A549 (cell line): ENCODE results near the gene SFTPA2. TPM values are rescaled to one million over a fixed set of nuclear protein-coding genes. Genes with fewer than 3 reads are reported as not detected.
A peak's percentile ranks its signal among the peaks of the same experiment; 100 is the strongest.
"Not testable (repeated sequence)": the region's sequence is repeated elsewhere in the genome, so short reads cannot be mapped to it uniquely, and the experiment has no call there.

Source experiments
- ATAC-seq, 2 experiments: fragments of 200-7000 bp in 1 of 2; fragments of >200 bp in 1 of 2; cut with Nextera tagmentation in 1 of 2; cut with Tn5 transposase in 1 of 2; 3 replicates each; pipeline versions ENCODE4 v1.8.0 to v1.9.1; 2018 to 2020; ENCODE audit warnings: mild to moderate bottlenecking in 1 of 2, moderate library complexity in 1 of 2
- CTCF ChIA-PET: fragments of 300-600 bp; sonication (Branson Sonifier 250); formaldehyde crosslinking; extraction: SDS; loops from one replicate; lab custom pipeline; 2021; ENCODE audit warnings: antibody characterized with exemption, inconsistent platforms; lab: Yijun Ruan, JAX
- POLR2A ChIA-PET: fragments of 350-600 bp; formaldehyde crosslinking; extraction: SDS; loops from one replicate; lab custom pipeline; 2021; ENCODE audit warnings: antibody characterized with exemption, inconsistent platforms; lab: Yijun Ruan, JAX
- DNase-seq, 2 experiments: peaks; one replicate each; pipeline versions ENCODE4 v3.0.0 to v3.0.0-alpha.2; 2011 to 2016; ENCODE audit warnings: low read depth in 1 of 2, low spot score in 1 of 2
- FAIRE-seq: peaks from 2 replicates; lab custom pipeline; 2011; peaks lifted over from hg19 to GRCh38; lab: Jason Lieb, UNC
- H3K27ac ChIP-seq, 2 experiments: fragments of >200 bp; sonication (Bioruptor Twin); formaldehyde crosslinking; 3 replicates each; pipeline ENCODE4 v1.5.1; 2016 to 2017
- H3K4me1 ChIP-seq: fragments of >200 bp; sonication (Bioruptor Twin); formaldehyde crosslinking; 3 replicates; pipeline ENCODE4 v1.6.1; 2016
- H3K4me2 ChIP-seq: fragments of >200 bp; sonication (Bioruptor Twin); formaldehyde crosslinking; 3 replicates; pipeline ENCODE4 v1.6.1; 2016
- H3K4me3 ChIP-seq: fragments of >200 bp; sonication (Bioruptor Twin); formaldehyde crosslinking; 3 replicates; pipeline ENCODE4 v1.5.1; 2016
- H3K9me3 ChIP-seq: fragments of >200 bp; sonication (Bioruptor Twin); formaldehyde crosslinking; 3 replicates; pipeline ENCODE4 v1.6.1; 2016
- CHD4 ChIP-seq: fragments of 200-600 bp; sonication (generic); IDR thresholded peaks from 2 replicates; pipeline ENCODE4 v1.6.1; 2016; ENCODE audit warnings: antibody characterized with exemption, mild to moderate bottlenecking, borderline replicate concordance
- CTCF ChIP-seq: fragments of >200 bp; sonication (Bioruptor Twin); formaldehyde crosslinking; IDR thresholded peaks from 3 replicates; pipeline ENCODE4 v1.5.1; 2016
- E2F6 ChIP-seq: IDR thresholded peaks from 2 replicates; pipeline ENCODE4 v1.6.1; 2012; ENCODE audit warnings: low read depth, borderline replicate concordance
- FOXS1 ChIP-seq: fragments of 250-450 bp; sonication (Bioruptor Pico); IDR thresholded peaks from 2 replicates; pipeline ENCODE4 v1.5.0; 2020; ENCODE audit warnings: mild to moderate bottlenecking, moderate library complexity
- HDAC2 ChIP-seq: fragments of 200-600 bp; sonication (generic); IDR thresholded peaks from 2 replicates; pipeline ENCODE4 v1.6.1; 2016
- HOXB13 ChIP-seq: fragments of 250-450 bp; sonication (Bioruptor Pico); IDR thresholded peaks from 2 replicates; pipeline ENCODE4 v1.5.0; 2020; ENCODE audit warnings: low read depth, mild to moderate bottlenecking, moderate library complexity
- JUNB ChIP-seq: fragments of >200 bp; sonication (Bioruptor Twin); formaldehyde crosslinking; IDR thresholded peaks from 2 replicates; pipeline ENCODE4 v1.6.1; 2016
- KDM5A ChIP-seq: fragments of 200-600 bp; sonication (generic); IDR thresholded peaks from 2 replicates; pipeline ENCODE4 v1.6.1; 2016; ENCODE audit warnings: antibody characterized with exemption, mild to moderate bottlenecking
- PHF8 ChIP-seq: fragments of 200-600 bp; sonication (generic); IDR thresholded peaks from 2 replicates; pipeline ENCODE4 v1.6.1; 2016; ENCODE audit warnings: low read depth, mild to moderate bottlenecking, antibody characterized with exemption, moderate library complexity, borderline replicate concordance
- RAD21 ChIP-seq, 2 experiments: fragments of >200 bp in 1 of 2; sonication (Bioruptor Twin) in 1 of 2; formaldehyde crosslinking in 1 of 2; IDR thresholded peaks in 1 of 2; conservative IDR thresholded peaks in 1 of 2; 2 replicates in 1 of 2; 3 replicates in 1 of 2; pipeline ENCODE4 v1.6.1; 2012 to 2018; ENCODE audit warnings: inconsistent platforms in 1 of 2
- RFX5 ChIP-seq: fragments of 450-650 bp; IDR thresholded peaks from 2 replicates; pipeline ENCODE4 v1.7.1; 2014; ENCODE audit warnings: antibody characterized with exemption, mild to moderate bottlenecking, moderate library complexity
- WGBS: methylation state at CpG from one replicate; pipeline ENCODE4 v1.1.6; 2017; ENCODE audit errors: missing lambda C conversion rate; 5-methylcytosine and 5-hydroxymethylcytosine counted together
- polyA plus RNA-seq, 4 experiments: library from polyadenylated mRNA; depleted of rRNA in 3 of 4; stranded (reverse); fragments of >200 nt; fragmentation: RNase III in 1 of 4; extraction: RNeasy Plus Mini Kit Qiagen cat#74134 plus additional on column Dnase treatment in 1 of 4; gene quantifications; 2 replicates in 3 of 4; 3 replicates in 1 of 4; pipeline ENCODE4 v1.2.3, GENCODE V29; 2011 to 2017
- TF ChIP-seq, protein P1 (sequence below): IDR thresholded peaks from 2 replicates; pipeline ENCODE4 v1.6.1; 2012
- TF ChIP-seq, protein P2 (sequence below): fragments of 200-600 bp; sonication (generic); IDR thresholded peaks from 2 replicates; pipeline ENCODE4 v1.6.1; 2016; ENCODE audit warnings: antibody characterized with exemption, mild to moderate bottlenecking, moderate library complexity

SFTPA2 gene
- polyA plus RNA-seq, 2 of the 4 experiments (the other 2 are of a cell fraction): not detected

DNA sequence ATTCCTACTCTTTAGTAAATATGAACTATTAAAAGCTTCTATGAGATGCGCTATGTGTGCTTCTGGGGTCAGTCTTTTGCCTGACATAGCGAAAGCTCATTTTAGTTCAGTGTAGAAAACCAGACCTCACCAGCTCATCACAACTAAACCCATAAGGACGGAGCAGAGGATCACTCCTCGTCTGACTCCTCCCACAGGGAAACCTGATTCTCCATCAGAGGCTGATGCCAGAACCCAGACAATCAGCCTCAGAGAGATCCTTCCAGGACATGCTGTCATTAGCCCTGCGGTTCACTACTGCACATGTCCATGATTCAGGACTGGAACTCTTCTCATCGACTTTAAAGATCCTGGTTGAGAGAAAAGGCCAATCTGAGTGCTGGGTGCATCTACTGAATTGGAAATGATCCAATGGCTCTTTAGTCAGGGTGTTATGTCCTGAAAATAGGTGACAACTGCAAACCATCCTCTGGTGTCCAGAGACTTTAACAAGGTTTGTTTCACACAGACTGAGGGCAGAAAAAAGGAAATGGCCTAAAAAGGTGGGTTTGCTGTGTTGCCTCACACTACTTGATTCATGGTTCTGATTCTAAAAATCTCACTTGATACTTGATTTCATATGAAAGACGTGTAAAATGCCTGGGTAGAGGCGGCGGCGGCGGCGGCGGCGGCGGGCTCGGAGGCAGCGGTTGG, 48.2 kb downstream of the SFTPA2 start, which contains the start of gene EIF5AL1:
Gene EIF5AL1 (plus strand): TSS at position 643 of the 693 bp plus-strand sequence. CDS start 117 bp downstream, outside the sequence.
- 75% methylated on average over 16 of the region's 17 CpGs for WGBS
- CTCF ChIA-PET, H3K27ac ChIP-seq, DNase-seq, POLR2A ChIA-PET, H3K4me2 ChIP-seq, FAIRE-seq, H3K9me3 ChIP-seq, H3K4me1 ChIP-seq, H3K4me3 ChIP-seq, ATAC-seq: not testable (repeated sequence)

GRCh38 chr10:79509934-79510508, 50.2 kb downstream of the SFTPA2 start:
- H3K27ac ChIP-seq, H3K4me1 ChIP-seq, H3K9me3 ChIP-seq, DNase-seq, H3K4me2 ChIP-seq, CTCF ChIA-PET, POLR2A ChIA-PET, H3K4me3 ChIP-seq, FAIRE-seq: not testable (repeated sequence)
- WGBS: 53% methylated on average over 4 of the region's 5 CpGs
- ATAC-seq: peak in 1 of 2 experiments; percentile 49; a peak in 3 of 6 replicates

DNA sequence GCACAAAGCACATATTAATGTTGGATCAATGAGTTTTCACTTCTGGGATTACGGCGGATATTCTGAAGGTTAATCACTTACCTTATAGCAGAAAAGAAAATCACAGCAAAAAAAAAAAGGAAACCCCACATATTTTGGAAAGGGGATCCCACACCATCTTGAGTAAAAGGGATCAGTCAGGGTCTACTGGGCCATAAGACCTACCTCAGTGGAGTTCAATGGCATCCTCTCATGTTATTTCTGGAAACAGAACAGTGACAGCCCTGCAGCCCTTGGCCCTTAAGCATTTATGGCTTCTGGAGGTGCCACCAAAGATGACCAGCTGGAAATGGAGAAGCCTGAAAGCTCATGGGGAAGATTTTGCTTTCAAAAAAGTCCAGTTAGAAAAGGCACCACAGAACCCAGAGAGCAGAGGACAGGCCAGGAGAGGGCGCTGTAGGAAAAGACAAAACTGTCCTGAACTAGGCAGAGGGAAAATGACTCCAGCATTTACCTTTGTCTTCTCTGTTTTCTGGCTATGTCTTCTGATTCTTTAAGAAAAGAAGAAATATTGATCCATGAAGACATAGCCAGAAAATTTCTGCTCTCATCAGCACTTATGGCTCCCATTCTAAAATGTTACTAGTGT, 50.8 kb downstream of the SFTPA2 start:
- DNase-seq: not testable (repeated sequence)

GRCh38 chr10:79508245-79508644, 52.0 kb downstream of the SFTPA2 start:
- peak; percentile 36 to 43; a peak in 4 of 6 replicates for ATAC-seq
- FAIRE-seq, H3K4me3 ChIP-seq, H3K27ac ChIP-seq, H3K4me1 ChIP-seq, H3K4me2 ChIP-seq, DNase-seq, H3K9me3 ChIP-seq, POLR2A ChIA-PET: not testable (repeated sequence)
- CTCF ChIA-PET: interaction anchor here (2.9 kb wide), 1 partner anchor 133 kb away, joined by 16 read pairs; no protein-coding TSS in a partner anchor
- WGBS: 39% methylated on average over 3 of the region's 4 CpGs

More for the DNA sequence above, 50.8 kb downstream of the SFTPA2 start:
- FAIRE-seq, CTCF ChIA-PET, H3K4me1 ChIP-seq, H3K4me2 ChIP-seq, H3K9me3 ChIP-seq, POLR2A ChIA-PET, H3K4me3 ChIP-seq, H3K27ac ChIP-seq: not testable (repeated sequence)
- ATAC-seq: peak; percentile 65 to 93; a peak in 5 of 6 replicates
- 68% methylated on average over 2 of the region's 3 CpGs for WGBS

DNA sequence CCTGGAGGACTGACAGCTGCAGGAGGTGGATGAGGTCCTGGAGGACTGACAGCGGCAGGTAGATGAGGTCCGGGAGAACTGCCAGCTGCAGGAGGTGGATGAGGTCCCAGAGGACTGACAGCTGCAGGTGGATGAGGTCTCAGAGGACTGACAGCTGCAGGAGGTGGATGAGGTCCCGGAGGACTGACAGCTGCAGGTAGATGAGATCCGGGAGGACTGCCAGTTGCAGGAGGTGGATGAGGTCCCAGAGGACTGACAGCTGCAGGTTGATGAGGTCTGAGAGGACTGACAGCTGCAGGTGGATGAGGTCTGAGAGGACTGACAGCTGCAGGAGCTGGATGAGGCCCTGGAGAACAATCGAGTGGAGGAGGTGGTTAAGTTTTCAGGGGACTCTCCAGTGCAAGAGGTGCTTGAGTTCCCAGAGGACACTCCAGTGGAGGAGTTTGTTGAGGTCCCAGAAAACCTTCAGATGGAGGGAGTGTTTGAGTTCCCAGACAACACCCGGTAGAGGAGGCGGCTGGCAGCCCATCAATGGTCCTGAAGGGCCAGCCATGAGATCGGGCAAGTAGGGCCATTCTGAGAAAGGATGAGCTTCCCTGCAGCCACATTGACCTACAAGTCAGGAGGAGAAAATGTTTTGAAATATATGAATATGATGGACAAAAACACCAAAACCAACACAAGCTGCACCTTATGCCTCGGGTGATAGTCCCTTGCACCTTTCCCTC, 52.6 kb downstream of the SFTPA2 start:
- ChIA-PET CTCF (interaction anchor here (1.6 to 2.9 kb wide), 3 partner anchors 11 to 133 kb away, joined by 4 to 16 read pairs (median 5); no protein-coding TSS in a partner anchor), POLR2A (interaction anchor here (0.6 kb wide), 1 partner anchor 627 kb away, joined by 3 read pairs; no protein-coding TSS in a partner anchor)
- Histone ChIP-seq H3K27ac (no peak overlapping the region), H3K4me2 (no peak overlapping the region), H3K9me3 (no peaks in the 10 kb centered on the region), H3K4me1 (no peaks in the 10 kb centered on the region), H3K4me3 (no peak overlapping the region)
- no peak for ATAC-seq
- FAIRE-seq: no peak
- DNase-seq: no peak
- 20% methylated on average over 9 of the region's 9 CpGs for WGBS
- TF ChIP-seq FOXS1 (CRISPR knock-in tag): no peak
- no peak for TF ChIP-seq HOXB13 (CRISPR knock-in tag)
- TF ChIP-seq, protein P1, sequence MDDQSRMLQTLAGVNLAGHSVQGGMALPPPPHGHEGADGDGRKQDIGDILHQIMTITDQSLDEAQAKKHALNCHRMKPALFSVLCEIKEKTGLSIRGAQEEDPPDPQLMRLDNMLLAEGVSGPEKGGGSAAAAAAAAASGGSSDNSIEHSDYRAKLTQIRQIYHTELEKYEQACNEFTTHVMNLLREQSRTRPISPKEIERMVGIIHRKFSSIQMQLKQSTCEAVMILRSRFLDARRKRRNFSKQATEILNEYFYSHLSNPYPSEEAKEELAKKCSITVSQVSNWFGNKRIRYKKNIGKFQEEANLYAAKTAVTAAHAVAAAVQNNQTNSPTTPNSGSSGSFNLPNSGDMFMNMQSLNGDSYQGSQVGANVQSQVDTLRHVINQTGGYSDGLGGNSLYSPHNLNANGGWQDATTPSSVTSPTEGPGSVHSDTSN: no peak
- no peak for TF ChIP-seq RFX5
- TF ChIP-seq RAD21 (conservative IDR thresholded peaks at IDR 0.05 in 1 of 2, IDR thresholded peaks at IDR 0.05 in 1 of 2): no peak
- no peak for TF ChIP-seq CTCF
- TF ChIP-seq, protein P2, sequence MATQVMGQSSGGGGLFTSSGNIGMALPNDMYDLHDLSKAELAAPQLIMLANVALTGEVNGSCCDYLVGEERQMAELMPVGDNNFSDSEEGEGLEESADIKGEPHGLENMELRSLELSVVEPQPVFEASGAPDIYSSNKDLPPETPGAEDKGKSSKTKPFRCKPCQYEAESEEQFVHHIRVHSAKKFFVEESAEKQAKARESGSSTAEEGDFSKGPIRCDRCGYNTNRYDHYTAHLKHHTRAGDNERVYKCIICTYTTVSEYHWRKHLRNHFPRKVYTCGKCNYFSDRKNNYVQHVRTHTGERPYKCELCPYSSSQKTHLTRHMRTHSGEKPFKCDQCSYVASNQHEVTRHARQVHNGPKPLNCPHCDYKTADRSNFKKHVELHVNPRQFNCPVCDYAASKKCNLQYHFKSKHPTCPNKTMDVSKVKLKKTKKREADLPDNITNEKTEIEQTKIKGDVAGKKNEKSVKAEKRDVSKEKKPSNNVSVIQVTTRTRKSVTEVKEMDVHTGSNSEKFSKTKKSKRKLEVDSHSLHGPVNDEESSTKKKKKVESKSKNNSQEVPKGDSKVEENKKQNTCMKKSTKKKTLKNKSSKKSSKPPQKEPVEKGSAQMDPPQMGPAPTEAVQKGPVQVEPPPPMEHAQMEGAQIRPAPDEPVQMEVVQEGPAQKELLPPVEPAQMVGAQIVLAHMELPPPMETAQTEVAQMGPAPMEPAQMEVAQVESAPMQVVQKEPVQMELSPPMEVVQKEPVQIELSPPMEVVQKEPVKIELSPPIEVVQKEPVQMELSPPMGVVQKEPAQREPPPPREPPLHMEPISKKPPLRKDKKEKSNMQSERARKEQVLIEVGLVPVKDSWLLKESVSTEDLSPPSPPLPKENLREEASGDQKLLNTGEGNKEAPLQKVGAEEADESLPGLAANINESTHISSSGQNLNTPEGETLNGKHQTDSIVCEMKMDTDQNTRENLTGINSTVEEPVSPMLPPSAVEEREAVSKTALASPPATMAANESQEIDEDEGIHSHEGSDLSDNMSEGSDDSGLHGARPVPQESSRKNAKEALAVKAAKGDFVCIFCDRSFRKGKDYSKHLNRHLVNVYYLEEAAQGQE: no peak
- no peak for TF ChIP-seq E2F6
- TF ChIP-seq HDAC2: no peak
- TF ChIP-seq JUNB: no peak
- TF ChIP-seq PHF8: no peak
- TF ChIP-seq KDM5A: no peak
- no peak for TF ChIP-seq CHD4
